Spinal cord (tissue), 10 donors: ENCODE measurements around the gene BCAT1. TPM values are rescaled to one million over a fixed set of nuclear protein-coding genes. Genes with fewer than 3 reads are reported as not detected.
A peak's percentile ranks its signal among the peaks of the same experiment; 100 is the strongest.

Experiments
- DNase-seq, 6 donors: peaks; one replicate each; pipeline versions ENCODE4 v3.0.0 to v3.0.0-alpha.2; 2013 to 2015; ENCODE audit warnings: low spot score in 6 of 6, low read depth in 4 of 6
- H3K27ac ChIP-seq: one replicate; pipeline ENCODE4 v1.5.1; 2013; ENCODE audit warnings: low read depth, low read length, control low read depth
- H3K27me3 ChIP-seq: one replicate; pipeline ENCODE4 v1.6.1; 2013; ENCODE audit warnings: low read length; ENCODE audit not compliant: control insufficient read depth, insufficient read depth
- H3K36me3 ChIP-seq: one replicate; pipeline ENCODE4 v1.6.1; 2013; ENCODE audit warnings: low read length; ENCODE audit not compliant: control insufficient read depth, insufficient read depth
- H3K4me1 ChIP-seq: one replicate; pipeline ENCODE4 v1.6.1; 2013; ENCODE audit warnings: low read length; ENCODE audit not compliant: control insufficient read depth, insufficient read depth
- H3K4me3 ChIP-seq: one replicate; pipeline ENCODE4 v1.5.1; 2013; ENCODE audit warnings: low read depth, low read length, control low read depth
- H3K9me3 ChIP-seq: one replicate; pipeline ENCODE4 v1.6.1; 2013; ENCODE audit warnings: low read length; ENCODE audit not compliant: control insufficient read depth, insufficient read depth
- WGBS: methylation state at CpG from one replicate; pipeline ENCODE4 v1.1.5; 2013; ENCODE audit warnings: missing lambda C conversion rate; ENCODE audit not compliant: insufficient coverage; 5-methylcytosine and 5-hydroxymethylcytosine counted together
- polyA plus RNA-seq, 2 donors: library from polyadenylated mRNA; unstranded; fragments of 120-200 nt; gene quantifications; one replicate each; pipeline ENCODE4 v1.2.1, GENCODE V29; 2013; ENCODE audit not compliant: insufficient read length in 2 of 2
- total RNA-seq, 2 donors: library from RNA; depleted of rRNA in 1 of 2; stranded (reverse); fragments of 120-200 nt in 1 of 2; fragments of >200 nt in 1 of 2; gene quantifications; one replicate each; pipeline versions ENCODE4 v1.2.3 to v1.2.4, GENCODE V29; 2013 to 2014
- donor health status: healthy.

The BCAT1 gene
- total and polyA plus RNA-seq, 4 donors = 15.6 to 51.6 (median 29.1) TPM

- Histone ChIP-seq H3K9me3 (no peaks in the 10 kb centered on the region), H3K4me3 (no peak overlapping the region), H3K27me3 (peaks cover 2% of the 10 kb centered on the region), H3K4me1 (no peaks in the 10 kb centered on the region), H3K27ac (no peak overlapping the region), H3K36me3 (peaks cover 6% of the 10 kb centered on the region)
- 96% methylated on average over 4 of the region's 6 CpGs for WGBS
- DNase-seq = no peak
Observed at GRCh38 chr12:24896171-24896570, 52.7 kb downstream of the BCAT1 start.

- WGBS = no CpG with 5 or more reads among the region's 1 CpG
- Histone ChIP-seq H3K4me1 (no peaks in the 10 kb centered on the region), H3K9me3 (no peaks in the 10 kb centered on the region), H3K27ac (no peak overlapping the region), H3K4me3 (no peak overlapping the region), H3K27me3 (no peaks in the 10 kb centered on the region), H3K36me3 (peaks cover 6% of the 10 kb centered on the region)
- DNase-seq = no peak
Observed at GRCh38 chr12:24895612-24896011, 53.3 kb downstream of the BCAT1 start.

GRCh38 chr12:24894879-24895278 lies 54.0 kb downstream of the BCAT1 start:
- 45% methylated on average over 3 of the region's 3 CpGs for WGBS
- Histone ChIP-seq H3K27me3 (no peaks in the 10 kb centered on the region), H3K27ac (no peak overlapping the region), H3K4me1 (no peaks in the 10 kb centered on the region), H3K36me3 (peaks cover 6% of the 10 kb centered on the region), H3K9me3 (no peaks in the 10 kb centered on the region), H3K4me3 (no peak overlapping the region)
- peak in 1 of 6 donors; percentile 20 for DNase-seq

GRCh38 chr12:24890048-24890803 lies 58.7 kb downstream of the BCAT1 start:
- WGBS = 100% methylated on average over 1 of the region's 7 CpGs

GRCh38 chr12:24889411-24889810 lies 59.5 kb downstream of the BCAT1 start:
- Histone ChIP-seq H3K4me3 (no peak overlapping the region), H3K9me3 (no peaks in the 10 kb centered on the region), H3K27ac (no peak overlapping the region), H3K36me3 (peaks cover 6% of the 10 kb centered on the region), H3K4me1 (no peaks in the 10 kb centered on the region), H3K27me3 (no peaks in the 10 kb centered on the region)
- no peak for DNase-seq
- 100% methylated on average over 1 of the region's 3 CpGs for WGBS

More at GRCh38 chr12:24890048-24890803, 58.7 kb downstream of the BCAT1 start:
- no peak overlapping the region for H3K27ac ChIP-seq
- no peaks in the 10 kb centered on the region for H3K4me1 ChIP-seq
- no peaks in the 10 kb centered on the region for H3K27me3 ChIP-seq
- H3K36me3 ChIP-seq = peaks cover 6% of the 10 kb centered on the region
- H3K9me3 ChIP-seq = no peaks in the 10 kb centered on the region
- DNase-seq = no peak
- no peak overlapping the region for H3K4me3 ChIP-seq

GRCh38 chr12:24888813-24889212 lies 60.1 kb downstream of the BCAT1 start:
- Histone ChIP-seq H3K4me3 (no peak overlapping the region), H3K27me3 (no peaks in the 10 kb centered on the region), H3K9me3 (no peaks in the 10 kb centered on the region), H3K36me3 (peaks cover 6% of the 10 kb centered on the region), H3K27ac (no peak overlapping the region), H3K4me1 (no peaks in the 10 kb centered on the region)
- WGBS = 77% methylated on average over 2 of the region's 5 CpGs
- no peak for DNase-seq

- no peak for DNase-seq
- no CpG with 5 or more reads among the region's 3 CpGs for WGBS
- Histone ChIP-seq H3K9me3 (no peaks in the 10 kb centered on the region), H3K27ac (no peak overlapping the region), H3K36me3 (peaks cover 2% of the 10 kb centered on the region), H3K27me3 (no peaks in the 10 kb centered on the region), H3K4me3 (no peak overlapping the region), H3K4me1 (no peaks in the 10 kb centered on the region)
Observed at GRCh38 chr12:24884911-24885310, 64.0 kb downstream of the BCAT1 start.

GRCh38 chr12:24881724-24882371 lies 67.1 kb downstream of the BCAT1 start:
- Histone ChIP-seq H3K4me3 (no peak overlapping the region), H3K36me3 (peaks cover 2% of the 10 kb centered on the region), H3K4me1 (no peaks in the 10 kb centered on the region), H3K27ac (no peak overlapping the region), H3K27me3 (no peaks in the 10 kb centered on the region), H3K9me3 (no peaks in the 10 kb centered on the region)
- 100% methylated on average over 1 of the region's 4 CpGs for WGBS
- DNase-seq = no peak

GRCh38 chr12:24881227-24881626 lies 67.7 kb downstream of the BCAT1 start:
- 98% methylated on average over 6 of the region's 8 CpGs for WGBS

GRCh38 chr12:24880732-24881131 lies 68.2 kb downstream of the BCAT1 start:
- H3K36me3 ChIP-seq = peaks cover 2% of the 10 kb centered on the region
- no peak overlapping the region for H3K27ac ChIP-seq
- DNase-seq = no peak
- H3K27me3 ChIP-seq = no peaks in the 10 kb centered on the region
- H3K9me3 ChIP-seq = no peaks in the 10 kb centered on the region
- no peaks in the 10 kb centered on the region for H3K4me1 ChIP-seq
- no CpG with 5 or more reads among the region's 5 CpGs for WGBS
- no peak overlapping the region for H3K4me3 ChIP-seq

More at GRCh38 chr12:24881227-24881626, 67.7 kb downstream of the BCAT1 start:
- Histone ChIP-seq H3K27ac (no peak overlapping the region), H3K9me3 (no peaks in the 10 kb centered on the region), H3K27me3 (no peaks in the 10 kb centered on the region), H3K4me3 (no peak overlapping the region), H3K4me1 (no peaks in the 10 kb centered on the region), H3K36me3 (peaks cover 2% of the 10 kb centered on the region)
- DNase-seq = no peak
